HG03280 (cell line): ENCODE data around the gene CDH11.

Experiments used
- ATAC-seq: cut with Tn5 transposase; IDR thresholded peaks from one replicate; pipeline ENCODE4 v1.9.1; 2021; ENCODE audit warnings: mild to moderate bottlenecking, moderate library complexity; ENCODE audit not compliant: unreplicated experiment

The CDH11 gene

GRCh38 chr16:64989050-64989449 lies 132.8 kb downstream of the CDH11 start:
- no peak for ATAC-seq

DNA sequence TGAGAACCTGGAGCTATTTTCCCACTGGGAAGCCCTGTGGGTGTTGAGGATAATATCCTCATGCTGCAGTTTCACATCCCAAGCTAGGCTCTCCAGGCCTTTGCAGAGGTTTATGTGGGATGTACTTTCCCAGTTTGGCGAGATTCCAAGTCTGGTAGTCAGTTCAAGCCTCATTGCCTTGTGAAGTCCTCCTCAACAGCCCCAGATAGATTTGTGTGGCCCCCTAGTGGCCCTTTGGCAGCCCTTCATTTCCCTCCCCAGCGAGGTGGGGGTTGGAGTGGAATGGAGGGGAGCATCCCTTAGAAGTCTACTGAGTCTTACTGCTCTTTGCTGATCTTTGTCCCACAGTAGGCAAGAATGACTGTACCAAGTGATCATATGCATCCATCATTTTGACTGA lies 137.9 kb downstream of the CDH11 start:
- no peak for ATAC-seq

GRCh38 chr16:64983231-64983630 lies 138.6 kb downstream of the CDH11 start:
- ATAC-seq, result no peak

GRCh38 chr16:64982581-64982980 lies 139.3 kb downstream of the CDH11 start:
- no peak for ATAC-seq

DNA sequence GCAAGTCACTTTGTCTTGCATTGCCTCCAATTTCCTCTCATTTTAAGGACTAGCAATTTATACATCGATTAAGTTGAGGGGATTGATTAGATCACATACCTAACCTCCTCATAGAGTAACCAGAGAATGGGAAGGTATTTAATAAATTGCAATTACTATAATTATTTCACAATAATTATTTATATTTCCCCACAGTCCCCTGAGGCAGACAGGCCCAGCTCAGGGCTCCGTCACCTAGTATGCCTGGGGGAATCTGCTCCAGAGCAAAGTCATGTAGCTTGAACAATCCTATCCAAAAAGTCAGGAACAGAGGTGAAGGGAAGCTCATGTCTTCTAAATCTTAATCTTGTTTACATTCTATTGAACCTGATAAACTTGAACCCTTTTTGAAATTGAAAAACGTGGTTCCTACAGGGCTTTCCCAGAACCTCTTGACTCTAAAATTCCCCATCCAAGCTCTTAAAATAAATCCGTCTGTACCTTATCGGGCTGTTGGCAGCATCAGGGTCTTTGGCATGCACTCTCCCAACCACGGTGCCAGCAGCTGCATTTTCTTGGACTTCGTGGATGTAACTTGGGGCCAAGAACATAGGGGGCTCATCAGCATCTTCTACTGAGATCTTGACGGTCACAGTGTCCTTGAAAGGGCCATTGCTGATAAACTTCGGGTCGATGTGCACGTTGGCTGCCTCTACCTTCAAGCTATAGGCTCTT lies 140.1 kb downstream of the CDH11 start:
- ATAC-seq, result no peak

GRCh38 chr16:64977206-64977920 lies 144.5 kb downstream of the CDH11 start:
- ATAC-seq, result no peak

GRCh38 chr16:64975821-64976220 lies 146.0 kb downstream of the CDH11 start:
- ATAC-seq, result no peak

DNA sequence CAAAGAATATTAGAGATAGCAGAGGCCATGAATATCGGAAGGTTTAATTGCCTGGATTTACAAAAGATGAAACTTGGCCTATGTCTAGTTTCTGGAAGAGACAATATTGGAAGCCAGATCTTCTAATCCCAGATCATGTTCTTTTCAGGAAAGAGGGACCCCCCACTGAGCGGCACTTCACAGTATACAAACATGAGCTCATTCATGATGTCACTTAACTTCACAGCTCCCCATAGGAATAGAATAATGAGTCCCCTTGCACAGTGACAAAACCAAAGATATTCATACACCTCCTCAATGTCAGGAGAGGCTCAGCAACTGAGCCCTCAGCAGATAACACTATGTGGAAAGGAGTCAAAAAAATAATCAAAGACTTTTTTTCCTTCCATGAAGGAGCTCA lies 147.5 kb downstream of the CDH11 start:
- ATAC-seq, result no peak

GRCh38 chr16:64973171-64973570 lies 148.7 kb downstream of the CDH11 start:
- ATAC-seq, result no peak

DNA sequence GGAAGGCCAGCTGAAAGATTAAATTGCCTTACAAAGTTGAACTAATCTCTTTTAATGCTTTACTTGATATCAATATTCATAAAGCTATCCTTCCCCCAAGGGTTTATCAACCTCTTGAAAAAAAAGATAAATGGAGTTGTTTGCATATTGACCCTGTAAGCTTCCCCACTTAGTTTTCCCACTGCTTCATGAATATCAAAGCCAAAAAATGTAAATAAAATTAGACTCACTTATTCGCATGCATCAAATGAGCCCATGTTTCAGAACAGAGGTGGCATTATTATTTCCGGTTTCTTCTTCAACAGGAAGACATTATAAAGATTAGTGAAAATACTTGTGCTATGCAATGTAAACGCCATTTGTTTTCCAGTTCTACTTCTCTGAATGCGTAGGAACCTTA lies 150.7 kb downstream of the CDH11 start:
- no peak for ATAC-seq

- no peak for ATAC-seq
These were observed 152.6 kb downstream of the CDH11 start for GRCh38 chr16:64969221-64969620.

- no peak for ATAC-seq
These were observed 153.3 kb downstream of the CDH11 start for GRCh38 chr16:64968539-64968938.

GRCh38 chr16:64964126-64964540 lies 157.7 kb downstream of the CDH11 start:
- ATAC-seq, result no peak

DNA sequence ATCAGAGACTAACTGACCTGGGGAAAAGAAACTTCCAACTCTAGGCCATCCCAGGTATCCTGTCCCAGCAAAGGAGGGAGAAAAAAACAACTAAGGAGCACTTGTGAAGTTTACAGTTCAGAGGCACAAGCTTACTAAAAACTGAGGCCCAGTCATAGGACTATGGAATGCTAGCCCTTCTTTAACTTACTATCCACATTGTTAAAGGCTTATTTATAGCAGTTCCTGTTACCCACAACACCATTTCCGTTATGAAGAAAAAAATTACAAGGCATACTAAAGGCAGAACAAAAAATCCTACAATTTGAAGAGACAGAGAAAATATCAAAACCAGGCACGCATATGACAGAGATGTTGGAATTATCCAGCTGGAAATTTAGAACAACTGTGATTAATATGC lies 159.1 kb downstream of the CDH11 start:
- ATAC-seq, result no peak

GRCh38 chr16:64957246-64957645 lies 164.6 kb downstream of the CDH11 start:
- ATAC-seq, result no peak

- ATAC-seq, result no peak
These were observed 169.7 kb downstream of the CDH11 start for GRCh38 chr16:64952177-64952576.

DNA sequence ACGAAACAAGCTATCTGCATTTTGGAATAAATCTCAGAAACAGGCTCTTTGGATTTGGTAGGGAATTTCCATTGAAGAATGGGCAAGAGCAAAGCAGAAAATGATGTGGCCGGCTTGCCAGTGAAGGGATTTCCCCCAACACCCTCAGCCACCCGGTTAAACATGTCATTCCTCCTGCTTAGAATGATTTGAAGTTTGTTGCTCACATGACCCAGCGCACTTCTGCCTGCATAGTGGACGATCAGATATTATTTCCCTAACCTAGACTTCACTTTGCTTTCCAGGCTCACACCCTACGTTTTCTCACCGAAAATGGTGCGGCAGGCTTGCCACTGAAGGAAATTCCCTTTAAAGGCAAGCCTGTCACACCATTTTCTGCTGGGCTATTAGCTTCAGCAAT lies 170.7 kb downstream of the CDH11 start:
- ATAC-seq, result no peak

GRCh38 chr16:64950731-64951130 lies 171.1 kb downstream of the CDH11 start:
- no peak for ATAC-seq

DNA sequence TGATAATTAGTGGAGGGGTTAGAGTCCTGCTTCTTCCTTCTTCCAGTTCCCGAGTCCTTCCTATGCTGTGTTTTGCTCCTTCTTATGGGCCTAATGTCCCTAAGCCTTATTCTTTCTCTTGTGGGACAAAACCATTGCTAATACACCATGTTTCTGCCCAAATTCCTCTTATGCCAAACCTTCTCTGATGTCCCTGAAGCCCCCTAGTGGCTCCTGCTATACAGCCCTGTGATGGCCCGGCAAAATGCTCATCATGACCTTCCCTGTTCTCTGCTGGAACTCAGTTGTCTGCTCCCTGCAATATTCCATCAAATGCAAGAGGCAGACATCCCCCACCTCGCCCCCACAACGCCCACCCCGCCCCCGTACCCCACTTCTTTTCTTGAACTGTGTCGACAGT lies 171.6 kb downstream of the CDH11 start:
- ATAC-seq, result no peak

DNA sequence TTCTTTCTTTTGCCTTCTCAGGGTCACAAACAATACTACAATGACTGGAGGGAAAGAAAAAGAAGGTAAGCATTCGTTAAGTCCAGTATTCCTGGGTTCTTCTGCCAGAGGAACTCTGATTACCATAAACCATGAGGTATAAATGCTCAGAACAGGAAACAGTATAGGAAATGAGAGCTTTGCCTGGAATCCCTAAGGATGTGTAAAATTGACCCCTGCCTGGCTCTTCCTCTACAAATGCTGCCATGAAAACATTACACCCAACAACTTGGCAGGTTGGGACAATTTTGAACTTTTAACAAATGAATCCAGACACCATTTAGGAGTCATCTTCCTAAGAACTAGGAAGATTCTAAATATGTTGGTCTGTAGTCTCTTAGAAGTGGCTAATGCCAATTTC lies 173.8 kb downstream of the CDH11 start:
- no peak for ATAC-seq

DNA sequence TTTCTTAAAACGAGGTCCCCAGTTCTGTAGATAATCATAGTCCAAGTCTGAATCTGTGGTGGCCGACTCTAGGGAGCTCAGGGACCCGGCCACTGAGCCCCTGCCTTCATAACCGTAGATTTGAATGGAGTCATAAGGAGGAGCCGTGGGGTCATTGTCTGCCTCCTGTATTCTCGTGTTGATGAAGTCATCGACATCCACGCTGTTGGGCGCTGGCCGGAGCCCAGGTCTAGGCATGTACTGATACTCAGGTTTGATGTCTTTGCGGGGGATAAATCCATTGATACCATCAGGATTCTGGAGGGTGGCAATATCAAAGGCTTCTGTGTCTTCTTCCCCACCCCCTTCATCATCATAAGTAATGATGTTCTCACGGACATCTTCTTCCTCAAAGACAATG lies 174.2 kb downstream of the CDH11 start:
- no peak for ATAC-seq

DNA sequence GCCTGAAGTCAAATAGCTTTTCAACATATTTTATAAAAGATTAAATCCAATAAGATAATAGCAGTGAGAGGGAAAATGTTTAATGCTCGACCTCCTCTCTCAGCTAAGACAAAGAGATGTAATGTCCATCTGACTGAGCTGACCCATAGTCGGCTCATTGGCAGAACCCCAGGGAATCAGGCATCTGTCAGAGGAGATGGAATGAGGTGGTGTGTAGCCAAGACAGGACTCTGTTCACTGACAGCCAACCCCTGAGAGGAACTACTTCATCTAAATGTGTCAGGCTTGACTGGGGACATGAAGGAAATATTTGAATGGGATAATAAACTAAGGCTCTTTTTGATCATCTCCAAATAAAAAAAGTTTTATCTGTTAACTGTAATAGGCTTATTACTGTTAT lies 188.0 kb downstream of the CDH11 start:
- ATAC-seq, result no peak

- no peak for ATAC-seq
These were observed 195.4 kb downstream of the CDH11 start for GRCh38 chr16:64926476-64926875.
